Right renal cortex interstitium (tissue), 3 donors: ENCODE results near the gene STH. TPM values are rescaled to one million over a fixed set of nuclear protein-coding genes. Genes with fewer than 3 reads are reported as not detected.
"Not testable (repeated sequence)": the region's sequence is repeated elsewhere in the genome, so short reads cannot be mapped to it uniquely, and the experiment has no call there.

ENCODE experiments used
- DNase-seq, 3 donors: peaks; one replicate each; pipeline ENCODE4 v3.0.0-alpha.2; 2013; ENCODE audit warnings: low read depth in 3 of 3, low spot score in 2 of 3
- polyA plus RNA-seq, 3 donors: library from polyadenylated mRNA; unstranded; fragments of 120-200 nt; gene quantifications; one replicate each; pipeline ENCODE4 v1.2.1, GENCODE V29; 2013; ENCODE audit not compliant: insufficient read length in 3 of 3

Gene STH
- polyA plus RNA-seq, 3 donors: not detected

DNA sequence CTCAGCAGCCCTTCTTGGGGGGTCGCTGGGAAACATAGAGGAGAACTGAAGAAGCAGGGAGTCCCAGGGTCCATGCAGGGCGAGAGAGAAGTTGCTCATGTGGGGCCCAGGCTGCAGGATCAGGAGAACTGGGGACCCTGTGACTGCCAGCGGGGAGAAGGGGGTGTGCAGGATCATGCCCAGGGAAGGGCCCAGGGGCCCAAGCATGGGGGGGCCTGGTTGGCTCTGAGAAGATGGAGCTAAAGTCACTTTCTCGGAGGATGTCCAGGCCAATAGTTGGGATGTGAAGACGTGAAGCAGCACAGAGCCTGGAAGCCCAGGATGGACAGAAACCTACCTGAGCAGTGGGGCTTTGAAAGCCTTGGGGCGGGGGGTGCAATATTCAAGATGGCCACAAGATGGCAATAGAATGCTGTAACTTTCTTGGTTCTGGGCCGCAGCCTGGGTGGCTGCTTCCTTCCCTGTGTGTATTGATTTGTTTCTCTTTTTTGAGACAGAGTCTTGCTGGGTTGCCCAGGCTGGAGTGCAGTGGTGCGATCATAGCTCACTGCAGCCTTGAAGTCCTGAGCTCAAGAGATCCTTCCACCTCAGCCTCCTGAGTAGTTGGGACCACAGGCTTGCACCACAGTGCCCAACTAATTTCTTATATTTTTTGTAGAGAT is 3.4 kb downstream of the STH start:
- DNase-seq: peak; percentile 27 to 54 (median 40)

- no peak for DNase-seq
Measured at GRCh38 chr17:46002973-46003316, 3.9 kb downstream of the STH start.

- DNase-seq: no peak
Measured at GRCh38 chr17:46003907-46004748, 5.1 kb downstream of the STH start.

GRCh38 chr17:46006082-46006481 is 7.0 kb downstream of the STH start:
- DNase-seq: not testable (repeated sequence)

DNA sequence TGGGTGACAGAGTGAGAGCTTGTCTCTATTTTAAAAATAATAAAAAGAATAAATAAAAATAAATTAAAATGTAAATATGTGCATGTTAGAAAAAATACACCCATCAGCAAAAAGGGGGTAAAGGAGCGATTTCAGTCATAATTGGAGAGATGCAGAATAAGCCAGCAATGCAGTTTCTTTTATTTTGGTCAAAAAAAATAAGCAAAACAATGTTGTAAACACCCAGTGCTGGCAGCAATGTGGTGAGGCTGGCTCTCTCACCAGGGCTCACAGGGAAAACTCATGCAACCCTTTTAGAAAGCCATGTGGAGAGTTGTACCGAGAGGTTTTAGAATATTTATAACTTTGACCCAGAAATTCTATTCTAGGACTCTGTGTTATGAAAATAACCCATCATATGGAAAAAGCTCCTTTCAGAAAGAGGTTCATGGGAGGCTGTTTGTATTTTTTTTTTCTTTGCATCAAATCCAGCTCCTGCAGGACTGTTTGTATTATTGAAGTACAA is 8.5 kb downstream of the STH start:
- no peak for DNase-seq

DNA sequence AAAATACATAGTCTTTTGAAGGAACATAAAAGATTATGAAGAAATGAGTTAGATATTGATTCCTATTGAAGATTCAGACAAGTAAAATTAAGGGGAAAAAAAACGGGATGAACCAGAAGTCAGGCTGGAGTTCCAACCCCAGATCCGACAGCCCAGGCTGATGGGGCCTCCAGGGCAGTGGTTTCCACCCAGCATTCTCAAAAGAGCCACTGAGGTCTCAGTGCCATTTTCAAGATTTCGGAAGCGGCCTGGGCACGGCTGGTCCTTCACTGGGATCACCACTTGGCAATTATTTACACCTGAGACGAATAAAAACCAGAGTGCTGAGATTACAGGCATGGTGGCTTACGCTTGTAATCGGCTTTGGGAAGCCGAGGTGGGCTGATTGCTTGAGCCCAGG is 9.5 kb downstream of the STH start:
- no peak for DNase-seq

DNA sequence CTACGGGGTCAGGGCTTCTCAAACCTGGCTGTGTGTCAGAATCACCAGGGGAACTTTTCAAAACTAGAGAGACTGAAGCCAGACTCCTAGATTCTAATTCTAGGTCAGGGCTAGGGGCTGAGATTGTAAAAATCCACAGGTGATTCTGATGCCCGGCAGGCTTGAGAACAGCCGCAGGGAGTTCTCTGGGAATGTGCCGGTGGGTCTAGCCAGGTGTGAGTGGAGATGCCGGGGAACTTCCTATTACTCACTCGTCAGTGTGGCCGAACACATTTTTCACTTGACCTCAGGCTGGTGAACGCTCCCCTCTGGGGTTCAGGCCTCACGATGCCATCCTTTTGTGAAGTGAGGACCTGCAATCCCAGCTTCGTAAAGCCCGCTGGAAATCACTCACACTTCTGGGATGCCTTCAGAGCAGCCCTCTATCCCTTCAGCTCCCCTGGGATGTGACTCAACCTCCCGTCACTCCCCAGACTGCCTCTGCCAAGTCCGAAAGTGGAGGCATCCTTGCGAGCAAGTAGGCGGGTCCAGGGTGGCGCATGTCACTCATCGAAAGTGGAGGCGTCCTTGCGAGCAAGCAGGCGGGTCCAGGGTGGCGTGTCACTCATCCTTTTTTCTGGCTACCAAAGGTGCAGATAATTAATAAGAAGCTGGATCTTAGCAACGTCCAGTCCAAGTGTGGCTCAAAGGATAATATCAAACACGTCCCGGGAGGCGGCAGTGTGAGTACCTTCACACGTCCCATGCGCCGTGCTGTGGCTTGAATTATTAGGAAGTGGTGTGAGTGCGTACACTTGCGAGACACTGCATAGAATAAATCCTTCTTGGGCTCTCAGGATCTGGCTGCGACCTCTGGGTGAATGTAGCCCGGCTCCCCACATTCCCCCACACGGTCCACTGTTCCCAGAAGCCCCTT is 10.9 kb downstream of the STH start:
- DNase-seq: no peak

GRCh38 chr17:46010597-46011186 is 11.6 kb downstream of the STH start:
- no peak for DNase-seq

DNA sequence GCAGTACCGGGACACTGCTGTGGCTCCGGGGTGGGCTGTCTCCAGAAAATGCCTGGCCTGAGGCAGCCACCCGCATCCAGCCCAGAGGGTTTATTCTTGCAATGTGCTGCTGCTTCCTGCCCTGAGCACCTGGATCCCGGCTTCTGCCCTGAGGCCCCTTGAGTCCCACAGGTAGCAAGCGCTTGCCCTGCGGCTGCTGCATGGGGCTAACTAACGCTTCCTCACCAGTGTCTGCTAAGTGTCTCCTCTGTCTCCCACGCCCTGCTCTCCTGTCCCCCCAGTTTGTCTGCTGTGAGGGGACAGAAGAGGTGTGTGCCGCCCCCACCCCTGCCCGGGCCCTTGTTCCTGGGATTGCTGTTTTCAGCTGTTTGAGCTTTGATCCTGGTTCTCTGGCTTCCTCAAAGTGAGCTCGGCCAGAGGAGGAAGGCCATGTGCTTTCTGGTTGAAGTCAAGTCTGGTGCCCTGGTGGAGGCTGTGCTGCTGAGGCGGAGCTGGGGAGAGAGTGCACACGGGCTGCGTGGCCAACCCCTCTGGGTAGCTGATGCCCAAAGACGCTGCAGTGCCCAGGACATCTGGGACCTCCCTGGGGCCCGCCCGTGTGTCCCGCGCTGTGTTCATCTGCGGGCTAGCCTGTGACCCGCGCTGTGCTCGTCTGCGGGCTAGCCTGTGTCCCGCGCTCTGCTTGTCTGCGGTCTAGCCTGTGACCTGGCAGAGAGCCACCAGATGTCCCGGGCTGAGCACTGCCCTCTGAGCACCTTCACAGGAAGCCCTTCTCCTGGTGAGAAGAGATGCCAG is 12.9 kb downstream of the STH start:
- no peak for DNase-seq

GRCh38 chr17:46012506-46013079 is 13.5 kb downstream of the STH start:
- no peak for DNase-seq

GRCh38 chr17:46013127-46013501 is 14.1 kb downstream of the STH start:
- no peak for DNase-seq

DNA sequence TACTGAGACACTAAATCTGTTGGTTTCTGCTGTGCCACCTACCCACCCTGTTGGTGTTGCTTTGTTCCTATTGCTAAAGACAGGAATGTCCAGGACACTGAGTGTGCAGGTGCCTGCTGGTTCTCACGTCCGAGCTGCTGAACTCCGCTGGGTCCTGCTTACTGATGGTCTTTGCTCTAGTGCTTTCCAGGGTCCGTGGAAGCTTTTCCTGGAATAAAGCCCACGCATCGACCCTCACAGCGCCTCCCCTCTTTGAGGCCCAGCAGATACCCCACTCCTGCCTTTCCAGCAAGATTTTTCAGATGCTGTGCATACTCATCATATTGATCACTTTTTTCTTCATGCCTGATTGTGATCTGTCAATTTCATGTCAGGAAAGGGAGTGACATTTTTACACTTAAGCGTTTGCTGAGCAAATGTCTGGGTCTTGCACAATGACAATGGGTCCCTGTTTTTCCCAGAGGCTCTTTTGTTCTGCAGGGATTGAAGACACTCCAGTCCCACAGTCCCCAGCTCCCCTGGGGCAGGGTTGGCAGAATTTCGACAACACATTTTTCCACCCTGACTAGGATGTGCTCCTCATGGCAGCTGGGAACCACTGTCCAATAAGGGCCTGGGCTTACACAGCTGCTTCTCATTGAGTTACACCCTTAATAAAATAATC is 14.6 kb downstream of the STH start:
- no peak for DNase-seq

DNA sequence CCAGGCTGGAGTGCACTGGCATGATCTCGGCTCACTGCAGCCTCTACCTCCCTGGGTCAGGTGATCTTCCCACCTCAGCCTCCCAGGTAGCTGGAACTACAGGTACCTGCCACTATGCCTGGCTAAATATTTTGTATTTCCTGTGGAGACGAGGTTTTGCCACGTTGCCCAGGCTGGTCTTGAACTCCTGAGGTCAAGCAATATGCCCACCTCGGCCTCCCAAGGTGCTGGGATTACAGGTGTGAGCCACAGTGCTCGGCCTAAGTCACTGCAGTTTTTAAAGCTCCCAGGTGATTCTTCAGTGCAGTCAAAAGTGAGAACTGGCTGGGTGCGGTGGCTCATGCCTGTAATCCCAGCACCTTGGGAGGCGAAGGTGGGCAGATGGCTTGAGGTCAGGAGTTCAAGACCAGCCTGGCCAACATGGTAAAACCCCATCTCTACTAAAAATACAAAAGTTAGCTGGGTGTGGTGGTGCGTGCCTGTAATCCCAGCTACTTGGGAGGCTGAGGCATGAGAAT is 20.4 kb downstream of the STH start:
- DNase-seq: not testable (repeated sequence)

GRCh38 chr17:46020023-46020761 is 21.1 kb downstream of the STH start:
- no peak for DNase-seq

DNA sequence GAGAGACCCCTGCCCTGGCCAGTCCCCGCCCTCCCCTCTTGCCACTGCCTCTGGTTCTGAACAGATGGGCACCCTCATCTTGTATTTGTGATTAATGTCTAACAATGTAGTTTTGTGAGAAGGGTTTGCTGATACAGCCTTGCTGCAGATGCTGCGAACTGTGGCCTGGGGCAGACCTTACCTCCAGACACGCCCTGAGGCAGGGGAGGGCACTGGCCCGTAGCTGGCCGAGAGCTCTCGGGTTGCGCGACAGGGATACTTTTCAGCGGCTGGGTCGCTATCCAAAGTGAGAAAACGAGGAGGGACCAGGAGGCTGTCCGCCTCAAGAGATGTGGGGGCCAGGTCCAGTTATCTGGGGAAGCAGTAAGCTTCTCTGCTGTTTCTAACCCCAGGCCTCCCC is 21.9 kb downstream of the STH start:
- DNase-seq: no peak

- DNase-seq: not testable (repeated sequence)
Measured at GRCh38 chr17:46023366-46023765, 24.3 kb downstream of the STH start.

DNA sequence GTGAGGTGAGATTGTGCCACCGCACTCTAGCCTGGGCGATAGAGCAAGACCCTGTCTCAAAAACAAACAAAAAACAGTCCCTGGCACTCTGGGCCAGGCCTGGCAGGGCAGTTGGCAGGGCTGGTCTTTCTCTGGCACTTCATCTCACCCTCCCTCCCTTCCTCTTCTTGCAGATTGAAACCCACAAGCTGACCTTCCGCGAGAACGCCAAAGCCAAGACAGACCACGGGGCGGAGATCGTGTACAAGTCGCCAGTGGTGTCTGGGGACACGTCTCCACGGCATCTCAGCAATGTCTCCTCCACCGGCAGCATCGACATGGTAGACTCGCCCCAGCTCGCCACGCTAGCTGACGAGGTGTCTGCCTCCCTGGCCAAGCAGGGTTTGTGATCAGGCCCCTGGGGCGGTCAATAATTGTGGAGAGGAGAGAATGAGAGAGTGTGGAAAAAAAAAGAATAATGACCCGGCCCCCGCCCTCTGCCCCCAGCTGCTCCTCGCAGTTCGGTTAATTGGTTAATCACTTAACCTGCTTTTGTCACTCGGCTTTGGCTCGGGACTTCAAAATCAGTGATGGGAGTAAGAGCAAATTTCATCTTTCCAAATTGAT is 24.8 kb downstream of the STH start:
- no peak for DNase-seq

GRCh38 chr17:46024590-46024989 is 25.5 kb downstream of the STH start:
- DNase-seq: no peak
